Spleen (tissue), 7 donors: ENCODE measurements around the gene PHKG1.

Source experiments
- POLR2A ChIP-seq, 3 donors: fragments of 450-650 bp; IDR thresholded peaks; one replicate each; pipeline ENCODE4 v1.5.1; 2017; ENCODE audit warnings: antibody characterized with exemption in 3 of 3, mild to moderate bottlenecking in 1 of 3
- POLR2AphosphoS5 ChIP-seq, 3 donors: sonication (generic); formaldehyde crosslinking; IDR thresholded peaks; one replicate each; pipeline ENCODE4 v1.5.1; 2017; ENCODE audit warnings: antibody characterized with exemption in 3 of 3
- TF ChIP-seq, protein P1 (sequence below), 11 experiments: fragments of 200-600 bp in 7 of 11; fragments of 450-650 bp in 4 of 11; sonication (generic) in 4 of 11; IDR thresholded peaks in 8 of 11; conservative IDR thresholded peaks in 3 of 11; 1 replicate in 7 of 11; 2 replicates in 4 of 11; pipeline versions ENCODE4 v1.4.0 to v1.8.0; 2016 to 2021; ENCODE audit warnings: antibody characterized with exemption in 11 of 11, inconsistent platforms in 4 of 11, mild to moderate bottlenecking in 1 of 11
- donor health status: DM: no; HTN: no; CAD: no; lungs with moderate emphysema.
- donor health status: DM: no; HTN: no; CAD: no.
- donor health status: DM: no; HTN: no; CAD: no.

DNA sequence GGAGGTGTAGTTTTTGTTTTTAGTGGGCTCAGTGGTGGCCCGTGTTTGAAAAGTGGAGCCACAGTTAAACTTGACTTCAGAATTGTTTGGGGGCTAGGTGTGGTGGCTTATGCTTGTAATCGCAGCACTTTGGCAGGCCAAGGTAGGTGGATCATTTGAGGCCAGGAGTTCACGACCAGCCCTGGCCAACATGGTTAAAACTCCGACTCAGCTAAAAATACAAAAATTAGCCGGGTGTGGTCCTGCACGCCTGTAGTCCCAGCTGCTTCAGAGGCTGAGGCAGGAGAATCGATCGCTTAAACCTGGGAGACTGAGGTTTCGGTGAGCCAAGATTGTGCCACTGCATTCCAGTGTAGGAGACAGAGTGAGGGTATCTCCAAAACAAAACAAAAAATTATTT is 39.4 kb downstream of the PHKG1 start:
- TF ChIP-seq, protein P1, sequence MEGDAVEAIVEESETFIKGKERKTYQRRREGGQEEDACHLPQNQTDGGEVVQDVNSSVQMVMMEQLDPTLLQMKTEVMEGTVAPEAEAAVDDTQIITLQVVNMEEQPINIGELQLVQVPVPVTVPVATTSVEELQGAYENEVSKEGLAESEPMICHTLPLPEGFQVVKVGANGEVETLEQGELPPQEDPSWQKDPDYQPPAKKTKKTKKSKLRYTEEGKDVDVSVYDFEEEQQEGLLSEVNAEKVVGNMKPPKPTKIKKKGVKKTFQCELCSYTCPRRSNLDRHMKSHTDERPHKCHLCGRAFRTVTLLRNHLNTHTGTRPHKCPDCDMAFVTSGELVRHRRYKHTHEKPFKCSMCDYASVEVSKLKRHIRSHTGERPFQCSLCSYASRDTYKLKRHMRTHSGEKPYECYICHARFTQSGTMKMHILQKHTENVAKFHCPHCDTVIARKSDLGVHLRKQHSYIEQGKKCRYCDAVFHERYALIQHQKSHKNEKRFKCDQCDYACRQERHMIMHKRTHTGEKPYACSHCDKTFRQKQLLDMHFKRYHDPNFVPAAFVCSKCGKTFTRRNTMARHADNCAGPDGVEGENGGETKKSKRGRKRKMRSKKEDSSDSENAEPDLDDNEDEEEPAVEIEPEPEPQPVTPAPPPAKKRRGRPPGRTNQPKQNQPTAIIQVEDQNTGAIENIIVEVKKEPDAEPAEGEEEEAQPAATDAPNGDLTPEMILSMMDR (IDR thresholded peaks at IDR 0.05 in 8 of 11, conservative IDR thresholded peaks at IDR 0.05 in 3 of 11), result no peak
- TF ChIP-seq POLR2AphosphoS5 (IDR thresholded peaks at IDR 0.05) (no peak), POLR2A (IDR thresholded peaks at IDR 0.05) (no peak)
